Measurements from ENCODE around the gene ASPSCR1. TPM values are rescaled to one million over a fixed set of nuclear protein-coding genes. Genes with fewer than 3 reads are reported as not detected.

Gene ASPSCR1
- total and polyA plus RNA-seq, 2 of the 13 experiments (the other 11 are each of a cell fraction or from before 2014, with no cell fraction given), result 274 to 314 TPM

GRCh38 chr17:82056729-82057621 is 79.5 kb downstream of the ASPSCR1 start (continued):
- TF ChIP-seq TBX2 (CRISPR knock-in tag; IDR thresholded peaks at IDR 0.05; ENCODE audit: borderline replicate concordance) (peak; percentile 89), RFXANK (CRISPR knock-in tag; IDR thresholded peaks at IDR 0.05) (no peak), ZBTB14 (CRISPR knock-in tag; IDR thresholded peaks at IDR 0.05) (no peak), GATA4 (IDR thresholded peaks at IDR 0.05; ENCODE audit: borderline replicate concordance, low read depth) (no peak), CHD2 (IDR thresholded peaks at IDR 0.05; ENCODE audit: low read depth, low read length) (no peak), UBTF (CRISPR knock-in tag; IDR thresholded peaks at IDR 0.05) (peak; percentile 96), ZFP82 (CRISPR knock-in tag; IDR thresholded peaks at IDR 0.05; ENCODE audit: borderline replicate concordance) (0 out of 2 replicates have a peak, but pooled peaks have one; percentile 53), ZNF687 (CRISPR knock-in tag; IDR thresholded peaks at IDR 0.05) (peak; percentile 100), TIGD3 (CRISPR knock-in tag; IDR thresholded peaks at IDR 0.05; ENCODE audit: borderline replicate concordance) (no peak), HOXA5 (CRISPR knock-in tag; IDR thresholded peaks at IDR 0.05) (no peak), NFKBIZ (CRISPR knock-in tag; IDR thresholded peaks at IDR 0.05) (no peak), NR2F2 (IDR thresholded peaks at IDR 0.05; ENCODE audit: borderline replicate concordance, low read depth) (peak; percentile 26; the same call in 1 of the 2 replicates), AGO2 (optimal IDR thresholded peaks at IDR 0.05; ENCODE audit: low read depth, low read length) (peak; percentile 94), MLXIP (CRISPR knock-in tag; IDR thresholded peaks at IDR 0.05; ENCODE audit: borderline replicate concordance) (no peak), ZNF331 (CRISPR knock-in tag; IDR thresholded peaks at IDR 0.05) (peak; percentile 69)
